Daoy (cell line): Measurements from ENCODE around the gene BTK. TPM values are rescaled to one million over a fixed set of nuclear protein-coding genes. Genes with fewer than 3 reads are reported as not detected.
"Not testable (repeated sequence)": the region's sequence is repeated elsewhere in the genome, so short reads cannot be mapped to it uniquely, and the experiment has no call there.

Source experiments
- DNase-seq: peaks from one replicate; pipeline ENCODE4 v3.0.0-alpha.2; 2015; ENCODE audit warnings: low read depth
- total RNA-seq: library from RNA; depleted of rRNA; stranded (reverse); fragments of >200 nt; shearing (Covaris generic); gene quantifications from 2 replicates; pipeline ENCODE4 v1.2.3, GENCODE V29; 2014; rRNA removed

The BTK gene
- total RNA-seq, 1 experiment from 2014 or later, result 0.06 TPM

DNA sequence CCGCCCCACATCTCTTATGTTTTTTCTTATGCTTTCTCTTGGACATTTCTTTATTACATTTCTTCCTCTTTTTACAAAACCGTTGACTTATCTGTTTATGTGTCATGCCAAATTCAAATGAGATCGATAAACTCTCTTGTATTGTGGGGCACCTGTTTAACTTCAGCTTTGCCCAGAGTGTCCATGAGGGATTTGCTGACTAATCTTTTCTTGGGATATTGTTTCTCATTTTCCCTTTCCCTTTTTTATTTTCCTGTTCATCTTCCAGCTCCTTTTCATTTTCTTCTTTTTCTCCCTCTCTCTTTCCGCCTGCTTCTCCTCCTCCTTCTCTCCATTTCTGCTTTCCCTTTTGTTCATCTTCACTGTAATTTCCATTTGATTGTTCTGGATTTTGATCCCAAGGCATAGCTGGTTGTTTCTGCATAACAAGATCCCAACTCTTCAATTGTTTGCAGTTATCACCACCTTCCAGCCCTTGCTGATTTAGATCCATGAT lies 48.2 kb downstream of the BTK start:
- DNase-seq, result no peak

DNA sequence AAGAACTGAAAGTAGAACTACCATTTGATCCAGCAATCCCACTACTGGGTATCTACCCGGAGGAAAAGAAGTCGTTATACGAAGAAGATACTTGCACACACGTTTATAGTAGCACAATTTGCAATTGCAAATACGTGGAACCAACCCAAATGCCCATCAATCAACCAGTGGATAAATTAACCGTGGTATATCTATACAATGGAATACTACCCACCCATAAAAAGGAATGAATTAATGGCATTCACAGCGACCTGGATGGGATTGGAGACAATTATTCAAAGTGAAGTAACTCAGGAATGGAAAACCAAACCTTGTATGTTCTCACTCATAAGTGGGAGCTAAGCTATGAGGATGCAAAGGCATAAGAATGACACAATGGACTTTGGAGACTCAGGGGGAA lies 51.7 kb downstream of the BTK start:
- not testable (repeated sequence) for DNase-seq

DNA sequence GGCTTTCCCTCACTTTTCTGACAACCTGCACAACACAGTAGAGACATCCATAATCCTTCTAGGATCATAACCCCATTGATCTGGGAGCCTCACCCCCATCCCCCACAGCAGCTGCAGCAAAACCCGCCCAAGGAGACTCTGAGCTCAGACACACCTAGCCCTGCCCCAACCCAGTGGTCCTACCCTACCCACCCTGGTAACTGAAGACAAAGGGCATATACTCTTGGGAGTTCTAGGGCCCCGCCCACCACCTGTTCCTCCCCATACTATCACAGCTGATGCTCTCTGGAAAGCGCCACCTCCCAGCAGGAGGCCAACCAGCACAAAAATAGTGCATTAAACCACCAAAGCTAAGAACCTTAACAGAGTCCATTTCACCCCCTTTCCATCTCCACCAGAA lies 59.4 kb downstream of the BTK start:
- DNase-seq, result not testable (repeated sequence)

DNA sequence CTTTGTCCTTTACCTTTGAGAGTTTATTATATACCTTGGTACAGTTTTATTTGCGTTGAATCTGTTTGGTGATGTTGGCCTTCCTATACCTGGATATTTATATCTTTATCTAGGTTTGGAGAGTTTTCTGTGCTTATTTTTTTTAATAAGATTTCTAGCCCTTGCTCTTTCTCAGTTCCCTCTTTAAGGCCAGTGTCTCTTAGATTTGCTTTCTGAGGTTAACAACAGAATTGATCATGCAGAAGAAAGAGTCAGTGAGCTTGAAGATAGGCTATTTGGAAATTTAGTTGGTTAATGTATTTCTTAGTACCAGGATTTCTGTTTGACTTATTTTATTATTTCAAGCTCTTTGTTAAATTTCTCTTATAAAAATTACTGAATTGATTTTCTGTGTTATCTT lies 82.2 kb downstream of the BTK start:
- DNase-seq, result no peak

Other genes with a start within 250 kb of the BTK start
- 0.34 and 0.65 TPM in 2 replicates for gene DRP2, start 166.4 kb downstream of the BTK start, total RNA-seq
- 0.06 and 0.17 TPM in 2 replicates for gene TAF7L, start 94.9 kb downstream of the BTK start, total RNA-seq
- gene TIMM8A, start 37.4 kb downstream of the BTK start, total RNA-seq, result 4.7 and 9.0 TPM in 2 replicates
- gene RPL36A, start 4.8 kb upstream of the BTK start, total RNA-seq, result 2,644 and 3,075 TPM in 2 replicates
- 74.7 and 78.8 TPM in 2 replicates for gene GLA, start 21.7 kb upstream of the BTK start, total RNA-seq
- 49.1 and 50.6 TPM in 2 replicates for gene HNRNPH2, start 22.0 kb upstream of the BTK start, total RNA-seq
- gene ARMCX4, start 99.3 kb upstream of the BTK start, total RNA-seq, result 0.54 and 1.0 TPM in 2 replicates
- 12.1 and 14.7 TPM in 2 replicates for gene ARMCX1, start 164.4 kb upstream of the BTK start, total RNA-seq
- gene ARMCX6, start 231.8 kb upstream of the BTK start, total RNA-seq, result 20.8 and 23.8 TPM in 2 replicates
- gene ARMCX3, start 237.0 kb upstream of the BTK start, total RNA-seq, result 20.2 and 23.2 TPM in 2 replicates